ENCODE measurements around the gene CBX5.
A peak's percentile ranks its signal among the peaks of the same experiment; 100 is the strongest.

- TF ChIP-seq EZH2 (IDR thresholded peaks at IDR 0.05; ENCODE audit: low read length, missing control alignments) (peak; percentile 56), CTCF (conservative IDR thresholded peaks at IDR 0.05 in 1 of 2, IDR thresholded peaks at IDR 0.05 in 1 of 2; ENCODE audit: low read depth in 1 of 2, low read length in 2 of 2) (peak; percentile 85 to 87)
Measured at GRCh38 chr12:54191550-54192022, 88.3 kb downstream of the CBX5 start.
